HepG2 (cell line): ENCODE data around the gene GADD45GIP1.

ENCODE experiments used
- CREM ChIP-seq, 2 experiments: sonication (generic) in 1 of 2; formaldehyde crosslinking in 1 of 2; IDR thresholded peaks; 2 replicates each; pipeline versions ENCODE4 v1.4.0 to v1.6.1; 2016 to 2020; ENCODE audit warnings: antibody characterized with exemption in 1 of 2, mild to moderate bottlenecking in 1 of 2, missing genetic modification reagents in 1 of 2
- ESRRA ChIP-seq: sonication (generic); formaldehyde crosslinking; IDR thresholded peaks from 2 replicates; pipeline ENCODE4 v1.5.1; 2020; ENCODE audit warnings: mild to moderate bottlenecking, low read depth, missing genetic modification reagents
- MTA1 ChIP-seq: sonication (generic); formaldehyde crosslinking; IDR thresholded peaks from 2 replicates; pipeline ENCODE4 v1.4.0; 2020; ENCODE audit warnings: missing genetic modification reagents, mild to moderate bottlenecking, borderline replicate concordance
- POLR2A ChIP-seq, 2 experiments: IDR thresholded peaks; 2 replicates each; pipeline ENCODE4 v1.6.1; 2011; ENCODE audit warnings: low read depth in 2 of 2, low read length in 2 of 2, mild to moderate bottlenecking in 1 of 2, moderate library complexity in 1 of 2; ENCODE audit not compliant: insufficient read depth in 1 of 2
- TGIF2 ChIP-seq: IDR thresholded peaks from 2 replicates; pipeline ENCODE4 v1.6.1; 2016; ENCODE audit warnings: control low read depth, missing compliant biosample characterization
- YY1 ChIP-seq: IDR thresholded peaks from 2 replicates; pipeline ENCODE4 v1.6.1; 2011; ENCODE audit warnings: low read length, low read depth, moderate library complexity, mild to moderate bottlenecking; ENCODE audit not compliant: insufficient read depth, insufficient replicate concordance

- TF ChIP-seq POLR2A (IDR thresholded peaks at IDR 0.05; ENCODE audit: insufficient read depth in 1 of 2, low read depth in 2 of 2, low read length in 2 of 2): no peak
- TF ChIP-seq CREM (IDR thresholded peaks at IDR 0.05): no peak
- no peak for TF ChIP-seq CREM (CRISPR knock-in tag; IDR thresholded peaks at IDR 0.05)
- no peak for TF ChIP-seq MTA1 (CRISPR knock-in tag)
- TF ChIP-seq YY1: no peak
- no peak for TF ChIP-seq TGIF2 (CRISPR knock-in tag)
- no peak for TF ChIP-seq ESRRA (CRISPR knock-in tag)
Observed at GRCh38 chr19:12974301-12975220, 17.5 kb upstream of the GADD45GIP1 start.
